ENCODE measurements around the gene BRD9.
"Not testable (repeated sequence)": the region's sequence is repeated elsewhere in the genome, so short reads cannot be mapped to it uniquely, and the experiment has no call there.

BRD9 gene

GRCh38 chr5:933951-934350, 41.4 kb upstream of the BRD9 start:
- H3K36me3 ChIP-seq (ENCODE audit: insufficient read depth, low read length); H3K9ac ChIP-seq (ENCODE audit: low read length); H3K27ac ChIP-seq (ENCODE audit: low read depth, low read length, poor library complexity, severe bottlenecking); H2AFZ ChIP-seq (ENCODE audit: low read length); H3K79me2 ChIP-seq (ENCODE audit: insufficient read depth, low read length); H3K27me3 ChIP-seq (ENCODE audit: insufficient read depth, low read length); H4K20me1 ChIP-seq (ENCODE audit: insufficient read depth, low read length); H3K4me3 ChIP-seq (ENCODE audit: low read depth, low read length, poor library complexity, severe bottlenecking); H3K4me2 ChIP-seq (ENCODE audit: low read length); H3F3A ChIP-seq (ENCODE audit: insufficient read depth, low read length); H3K9me3 ChIP-seq (ENCODE audit: low read length); H3K9me2 ChIP-seq (ENCODE audit: low read depth, low read length); H3K4me1 ChIP-seq (ENCODE audit: insufficient read depth, low read length, severe bottlenecking): not testable (repeated sequence)

- Histone ChIP-seq H3K4me1 (ENCODE audit: insufficient read depth, low read length, severe bottlenecking) (no peaks in the 10 kb centered on the region), H3K27ac (ENCODE audit: low read depth, low read length, poor library complexity, severe bottlenecking) (no peak overlapping the region), H4K20me1 (ENCODE audit: insufficient read depth, low read length) (no peaks in the 10 kb centered on the region), H3K9ac (ENCODE audit: low read length) (no peak overlapping the region), H3K36me3 (ENCODE audit: insufficient read depth, low read length) (no peaks in the 10 kb centered on the region), H3K4me2 (ENCODE audit: low read length) (no peak overlapping the region), H3K27me3 (ENCODE audit: insufficient read depth, low read length) (peaks cover 7% of the 10 kb centered on the region; the same call in 1 of the 2 replicates), H3K9me3 (ENCODE audit: low read length) (no peaks in the 10 kb centered on the region), H3K4me3 (ENCODE audit: low read depth, low read length, poor library complexity, severe bottlenecking) (no peak overlapping the region), H2AFZ (ENCODE audit: low read length) (no peak overlapping the region), H3K9me2 (ENCODE audit: low read depth, low read length) (no peaks in the 10 kb centered on the region), H3K79me2 (ENCODE audit: insufficient read depth, low read length) (no peaks in the 10 kb centered on the region), H3F3A (ENCODE audit: insufficient read depth, low read length) (no peaks in the 10 kb centered on the region)
- no peak for TF ChIP-seq CTCF (IDR thresholded peaks at IDR 0.05; ENCODE audit: low read length)
- TF ChIP-seq EZH2 (IDR thresholded peaks at IDR 0.05; ENCODE audit: borderline replicate concordance, low read length), result no peak
These were observed 40.8 kb upstream of the BRD9 start for GRCh38 chr5:933251-933861.

GRCh38 chr5:932628-933250, 40.1 kb upstream of the BRD9 start:
- Histone ChIP-seq H2AFZ (ENCODE audit: low read length) (no peak overlapping the region), H3K4me3 (ENCODE audit: low read depth, low read length, poor library complexity, severe bottlenecking) (no peak overlapping the region)
- TF ChIP-seq CTCF (IDR thresholded peaks at IDR 0.05; ENCODE audit: low read length), result no peak
- TF ChIP-seq EZH2 (IDR thresholded peaks at IDR 0.05; ENCODE audit: borderline replicate concordance, low read length), result no peak

GRCh38 chr5:932151-932627, 39.6 kb upstream of the BRD9 start:
- Histone ChIP-seq H3K9ac (ENCODE audit: low read length) (no peak overlapping the region), H3K4me1 (ENCODE audit: insufficient read depth, low read length, severe bottlenecking) (no peaks in the 10 kb centered on the region), H3K9me2 (ENCODE audit: low read depth, low read length) (no peaks in the 10 kb centered on the region), H3K27ac (ENCODE audit: low read depth, low read length, poor library complexity, severe bottlenecking) (no peak overlapping the region), H3K4me3 (ENCODE audit: low read depth, low read length, poor library complexity, severe bottlenecking) (no peak overlapping the region), H3F3A (ENCODE audit: insufficient read depth, low read length) (no peaks in the 10 kb centered on the region), H3K4me2 (ENCODE audit: low read length) (no peak overlapping the region), H3K36me3 (ENCODE audit: insufficient read depth, low read length) (no peaks in the 10 kb centered on the region), H2AFZ (ENCODE audit: low read length) (no peak overlapping the region), H3K27me3 (ENCODE audit: insufficient read depth, low read length) (peaks cover 7% of the 10 kb centered on the region; the same call in 1 of the 2 replicates), H3K79me2 (ENCODE audit: insufficient read depth, low read length) (no peaks in the 10 kb centered on the region), H3K9me3 (ENCODE audit: low read length) (no peaks in the 10 kb centered on the region), H4K20me1 (ENCODE audit: insufficient read depth, low read length) (no peaks in the 10 kb centered on the region)
- no peak for TF ChIP-seq EZH2 (IDR thresholded peaks at IDR 0.05; ENCODE audit: borderline replicate concordance, low read length)
- TF ChIP-seq CTCF (IDR thresholded peaks at IDR 0.05; ENCODE audit: low read length), result no peak

More at GRCh38 chr5:932628-933250, 40.1 kb upstream of the BRD9 start:
- Histone ChIP-seq H3K36me3 (ENCODE audit: insufficient read depth, low read length) (no peaks in the 10 kb centered on the region), H4K20me1 (ENCODE audit: insufficient read depth, low read length) (no peaks in the 10 kb centered on the region), H3K27ac (ENCODE audit: low read depth, low read length, poor library complexity, severe bottlenecking) (no peak overlapping the region), H3K27me3 (ENCODE audit: insufficient read depth, low read length) (peaks cover 7% of the 10 kb centered on the region; the same call in 1 of the 2 replicates), H3K9ac (ENCODE audit: low read length) (no peak overlapping the region), H3K4me1 (ENCODE audit: insufficient read depth, low read length, severe bottlenecking) (no peaks in the 10 kb centered on the region), H3K9me3 (ENCODE audit: low read length) (no peaks in the 10 kb centered on the region), H3K9me2 (ENCODE audit: low read depth, low read length) (no peaks in the 10 kb centered on the region), H3K4me2 (ENCODE audit: low read length) (no peak overlapping the region), H3K79me2 (ENCODE audit: insufficient read depth, low read length) (no peaks in the 10 kb centered on the region), H3F3A (ENCODE audit: insufficient read depth, low read length) (no peaks in the 10 kb centered on the region)
